ENCODE data around the gene ZBTB34. TPM values are rescaled to one million over a fixed set of nuclear protein-coding genes. Genes with fewer than 3 reads are reported as not detected.

The ZBTB34 gene
- polyA plus RNA-seq, 1 experiment = 4.2 TPM

DNA sequence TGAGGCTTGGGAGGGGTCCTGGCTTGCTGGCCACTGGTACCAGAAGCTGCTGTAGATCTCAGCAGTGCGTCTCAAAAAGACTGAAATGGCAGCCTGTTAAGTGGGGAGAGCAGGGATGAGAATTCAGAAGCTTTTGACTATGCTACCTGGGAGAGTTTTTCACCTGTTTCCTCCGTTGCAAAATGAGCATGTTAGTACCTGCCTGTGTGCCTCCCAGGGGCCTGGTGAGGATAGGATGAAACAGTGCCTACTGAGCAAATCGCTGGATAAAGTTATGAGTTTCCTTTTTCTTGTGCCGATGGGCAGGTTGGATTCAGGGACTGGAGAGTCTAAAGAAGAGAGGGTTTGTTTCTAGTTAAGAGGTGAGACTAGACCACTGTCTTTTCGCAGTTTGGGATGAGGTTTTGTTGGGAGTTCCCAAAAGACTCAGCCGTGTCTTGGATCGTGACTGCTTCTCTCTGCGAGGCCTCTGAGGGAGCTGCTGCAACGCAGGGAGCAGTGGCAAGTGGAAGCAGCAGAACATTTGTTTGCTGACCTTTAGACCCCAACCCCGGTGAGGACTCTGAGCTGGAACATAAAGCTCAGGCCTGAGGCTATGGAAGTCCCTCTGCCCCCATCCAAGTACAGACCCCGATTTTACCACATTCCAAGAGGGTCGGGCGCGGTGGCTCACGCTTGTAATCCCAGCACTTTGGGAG lies 55.6 kb downstream of the ZBTB34 start:
- H3K4me3 ChIP-seq (ENCODE audit: low read depth, low read length) = no peak overlapping the region
- TF ChIP-seq, protein P1, sequence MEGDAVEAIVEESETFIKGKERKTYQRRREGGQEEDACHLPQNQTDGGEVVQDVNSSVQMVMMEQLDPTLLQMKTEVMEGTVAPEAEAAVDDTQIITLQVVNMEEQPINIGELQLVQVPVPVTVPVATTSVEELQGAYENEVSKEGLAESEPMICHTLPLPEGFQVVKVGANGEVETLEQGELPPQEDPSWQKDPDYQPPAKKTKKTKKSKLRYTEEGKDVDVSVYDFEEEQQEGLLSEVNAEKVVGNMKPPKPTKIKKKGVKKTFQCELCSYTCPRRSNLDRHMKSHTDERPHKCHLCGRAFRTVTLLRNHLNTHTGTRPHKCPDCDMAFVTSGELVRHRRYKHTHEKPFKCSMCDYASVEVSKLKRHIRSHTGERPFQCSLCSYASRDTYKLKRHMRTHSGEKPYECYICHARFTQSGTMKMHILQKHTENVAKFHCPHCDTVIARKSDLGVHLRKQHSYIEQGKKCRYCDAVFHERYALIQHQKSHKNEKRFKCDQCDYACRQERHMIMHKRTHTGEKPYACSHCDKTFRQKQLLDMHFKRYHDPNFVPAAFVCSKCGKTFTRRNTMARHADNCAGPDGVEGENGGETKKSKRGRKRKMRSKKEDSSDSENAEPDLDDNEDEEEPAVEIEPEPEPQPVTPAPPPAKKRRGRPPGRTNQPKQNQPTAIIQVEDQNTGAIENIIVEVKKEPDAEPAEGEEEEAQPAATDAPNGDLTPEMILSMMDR (IDR thresholded peaks at IDR 0.05; ENCODE audit: insufficient read depth, low read depth, low read length) = no peak
- CTCF ChIA-PET = no interaction called here

GRCh38 chr9:126916909-126917308 lies 56.5 kb downstream of the ZBTB34 start:
- Histone ChIP-seq H3K4me3 (ENCODE audit: low read depth, low read length) (no peak overlapping the region), H3K27me3 (ENCODE audit: control insufficient read depth, insufficient read depth, low read length) (peaks cover 4% of the 10 kb centered on the region), H3K36me3 (ENCODE audit: control insufficient read depth, insufficient read depth, low read length) (no peaks in the 10 kb centered on the region)
- ChIA-PET CTCF (interaction anchor here (0.8 to 1.2 kb wide), 4 partner anchors 9 to 284 kb away, joined by 3 read pairs; no protein-coding TSS in a partner anchor), POLR2A (no interaction called here)
- no peak for DNase-seq (ENCODE audit: low read depth)
- TF ChIP-seq, protein P1 (IDR thresholded peaks at IDR 0.05; ENCODE audit: insufficient read depth, low read depth, low read length) = no peak

More for the DNA sequence above, 55.6 kb downstream of the ZBTB34 start:
- POLR2A ChIA-PET = no interaction called here
- Histone ChIP-seq H3K27me3 (ENCODE audit: control insufficient read depth, insufficient read depth, low read length) (peaks cover 3% of the 10 kb centered on the region), H3K36me3 (ENCODE audit: control insufficient read depth, insufficient read depth, low read length) (no peaks in the 10 kb centered on the region)
- DNase-seq (ENCODE audit: low read depth) = no peak

DNA sequence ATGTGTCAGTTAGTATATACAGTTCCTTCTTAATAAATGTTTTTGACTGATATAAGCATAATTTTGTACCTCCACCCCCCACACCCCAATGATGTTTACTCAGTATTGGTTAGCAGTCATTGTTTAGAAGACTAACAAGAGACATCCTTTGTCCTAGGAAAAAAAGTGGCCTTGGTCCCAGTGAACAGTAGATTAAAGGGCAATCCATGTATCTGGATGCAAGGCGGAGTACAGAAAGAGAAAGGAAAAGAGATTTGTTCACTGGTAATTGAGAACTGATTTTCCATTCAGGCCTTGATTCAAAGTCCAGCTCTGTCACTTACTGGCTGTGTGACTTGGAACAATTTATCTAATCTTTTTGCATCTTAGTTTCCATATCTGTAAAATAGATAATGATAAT lies 58.8 kb downstream of the ZBTB34 start:
- H3K36me3 ChIP-seq (ENCODE audit: control insufficient read depth, insufficient read depth, low read length) = no peaks in the 10 kb centered on the region
- TF ChIP-seq, protein P1 (IDR thresholded peaks at IDR 0.05; ENCODE audit: insufficient read depth, low read depth, low read length) = no peak
- H3K4me3 ChIP-seq (ENCODE audit: low read depth, low read length) = no peak overlapping the region
- POLR2A ChIA-PET = no interaction called here
- peaks cover 13% of the 10 kb centered on the region for H3K27me3 ChIP-seq (ENCODE audit: control insufficient read depth, insufficient read depth, low read length)
- DNase-seq (ENCODE audit: low read depth) = no peak
- CTCF ChIA-PET = no interaction called here

DNA sequence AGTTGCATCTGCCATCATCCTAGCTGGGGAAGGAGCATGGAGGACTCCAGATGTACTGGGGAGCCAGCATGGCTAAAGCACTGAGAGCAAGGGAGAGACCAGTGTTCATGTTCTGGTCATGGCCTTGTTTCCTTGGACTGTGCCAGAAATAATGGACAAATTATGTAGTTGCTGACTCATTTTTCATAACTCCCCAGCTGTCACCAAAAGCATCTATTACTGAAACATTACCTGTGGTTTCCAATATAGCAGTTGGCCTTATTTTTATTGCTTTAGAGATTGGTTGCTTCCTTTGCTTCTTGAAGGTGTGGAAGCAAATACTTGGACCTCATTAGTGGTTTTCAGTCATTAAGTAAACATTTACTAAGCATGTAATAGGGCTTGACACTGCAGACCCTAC lies 65.4 kb downstream of the ZBTB34 start:
- TF ChIP-seq, protein P1 (IDR thresholded peaks at IDR 0.05; ENCODE audit: insufficient read depth, low read depth, low read length) = no peak
- POLR2A ChIA-PET = no interaction called here
- Histone ChIP-seq H3K4me3 (ENCODE audit: low read depth, low read length) (no peak overlapping the region), H3K36me3 (ENCODE audit: control insufficient read depth, insufficient read depth, low read length) (no peaks in the 10 kb centered on the region), H3K27me3 (ENCODE audit: control insufficient read depth, insufficient read depth, low read length) (peaks cover 13% of the 10 kb centered on the region)
- no peak for DNase-seq (ENCODE audit: low read depth)
- CTCF ChIA-PET = interaction anchor here (1.2 to 2.6 kb wide), 4 partner anchors 8 to 273 kb away, joined by 3 to 18 read pairs (median 4); no protein-coding TSS in a partner anchor

- TF ChIP-seq, protein P1 (IDR thresholded peaks at IDR 0.05; ENCODE audit: insufficient read depth, low read depth, low read length) = no peak
- peaks cover 12% of the 10 kb centered on the region for H3K27me3 ChIP-seq (ENCODE audit: control insufficient read depth, insufficient read depth, low read length)
- no peaks in the 10 kb centered on the region for H3K36me3 ChIP-seq (ENCODE audit: control insufficient read depth, insufficient read depth, low read length)
- DNase-seq (ENCODE audit: low read depth) = no peak
- ChIA-PET POLR2A (no interaction called here), CTCF (interaction anchor here (1.3 to 2.6 kb wide), 3 partner anchors 9 to 273 kb away, joined by 3 to 18 read pairs (median 5); no protein-coding TSS in a partner anchor)
- no peak overlapping the region for H3K4me3 ChIP-seq (ENCODE audit: low read depth, low read length)
These were observed 65.9 kb downstream of the ZBTB34 start for GRCh38 chr9:126926364-126926763.

Measured in BJ (cell line).